Subcutaneous abdominal adipose tissue (tissue), 5 donors: ENCODE measurements around the gene TRIM77.
"Not testable (repeated sequence)": the region's sequence is repeated elsewhere in the genome, so short reads cannot be mapped to it uniquely, and the experiment has no call there.

Experiments used
- H3K27ac ChIP-seq: one replicate; pipeline ENCODE4 v1.7.0; 2013; ENCODE audit warnings: low read depth, mild to moderate bottlenecking, inconsistent platforms, low read length, moderate library complexity
- H3K27me3 ChIP-seq, 5 donors: one replicate each; pipeline ENCODE4 v1.7.0; 2013; ENCODE audit warnings: low read length in 5 of 5, inconsistent platforms in 1 of 5; ENCODE audit not compliant: control insufficient read depth in 5 of 5, insufficient read depth in 4 of 5
- H3K36me3 ChIP-seq, 5 donors: one replicate each; pipeline ENCODE4 v1.7.0; 2013; ENCODE audit warnings: low read length in 5 of 5; ENCODE audit not compliant: control insufficient read depth in 5 of 5, insufficient read depth in 5 of 5
- H3K4me1 ChIP-seq, 5 donors: one replicate each; pipeline ENCODE4 v1.7.0; 2013; ENCODE audit warnings: low read length in 5 of 5, mild to moderate bottlenecking in 3 of 5, moderate library complexity in 1 of 5; ENCODE audit not compliant: control insufficient read depth in 5 of 5, insufficient read depth in 5 of 5
- H3K4me3 ChIP-seq, 5 donors: one replicate each; pipeline ENCODE4 v1.7.0; 2013; ENCODE audit warnings: low read length in 5 of 5, low read depth in 1 of 5
- H3K9ac ChIP-seq, 5 donors: one replicate each; pipeline ENCODE4 v1.7.0; 2013; ENCODE audit warnings: low read length in 5 of 5, mild to moderate bottlenecking in 4 of 5, moderate library complexity in 3 of 5
- H3K9me3 ChIP-seq, 5 donors: one replicate each; pipeline ENCODE4 v1.7.0; 2013; ENCODE audit warnings: low read length in 5 of 5; ENCODE audit not compliant: control insufficient read depth in 5 of 5
- donor health status: healthy.
- donor health status: healthy.
- donor health status: healthy.
- donor health status: healthy.
- donor health status: healthy.

Gene TRIM77

GRCh38 chr11:89724866-89725498, 14.9 kb downstream of the TRIM77 start:
- H3K36me3 ChIP-seq, H3K4me1 ChIP-seq, H3K9ac ChIP-seq, H3K27me3 ChIP-seq, H3K9me3 ChIP-seq, H3K4me3 ChIP-seq, H3K27ac ChIP-seq: not testable (repeated sequence)

GRCh38 chr11:89730215-89730614, 20.1 kb downstream of the TRIM77 start:
- H3K9ac ChIP-seq, H3K27me3 ChIP-seq, H3K9me3 ChIP-seq, H3K27ac ChIP-seq, H3K36me3 ChIP-seq, H3K4me3 ChIP-seq, H3K4me1 ChIP-seq: not testable (repeated sequence)

- Histone ChIP-seq H3K36me3 (no peaks in the 10 kb centered on the region), H3K4me1 (no peaks in the 10 kb centered on the region), H3K27ac (no peak overlapping the region), H3K4me3 (no peak overlapping the region), H3K27me3 (no peaks in the 10 kb centered on the region), H3K9ac (no peak overlapping the region), H3K9me3 (no peaks in the 10 kb centered on the region)
These were observed 26.5 kb downstream of the TRIM77 start for GRCh38 chr11:89736566-89736965.

DNA sequence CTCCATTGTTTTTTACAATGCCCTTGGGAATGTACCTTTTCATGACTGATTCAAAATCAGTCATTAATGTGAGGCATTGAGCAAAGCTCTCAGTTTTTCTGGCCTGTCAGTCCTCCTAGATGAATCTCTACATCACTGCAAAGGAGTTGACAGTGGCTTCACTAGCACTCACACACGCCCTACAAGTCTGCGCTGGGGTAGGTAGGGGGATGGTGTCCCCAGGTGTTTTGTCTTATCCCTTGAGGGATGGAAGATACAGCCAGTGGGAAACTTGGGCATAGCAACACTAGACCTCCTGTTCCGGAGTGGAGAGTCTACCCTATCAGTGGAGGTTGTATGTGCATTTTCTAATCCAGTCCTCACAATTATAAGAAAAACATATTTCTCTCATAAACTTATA, 27.0 kb downstream of the TRIM77 start:
- H3K4me1 ChIP-seq = no peaks in the 10 kb centered on the region
- H3K36me3 ChIP-seq = no peaks in the 10 kb centered on the region
- no peak overlapping the region for H3K9ac ChIP-seq
- H3K27ac ChIP-seq = no peak overlapping the region
- H3K9me3 ChIP-seq = no peaks in the 10 kb centered on the region
- H3K4me3 ChIP-seq = no peak overlapping the region
- no peaks in the 10 kb centered on the region for H3K27me3 ChIP-seq

GRCh38 chr11:89741406-89741805, 31.3 kb downstream of the TRIM77 start:
- not testable (repeated sequence) for H3K36me3 ChIP-seq, H3K9me3 ChIP-seq, H3K9ac ChIP-seq, H3K27me3 ChIP-seq, H3K4me1 ChIP-seq, H3K27ac ChIP-seq, H3K4me3 ChIP-seq

DNA sequence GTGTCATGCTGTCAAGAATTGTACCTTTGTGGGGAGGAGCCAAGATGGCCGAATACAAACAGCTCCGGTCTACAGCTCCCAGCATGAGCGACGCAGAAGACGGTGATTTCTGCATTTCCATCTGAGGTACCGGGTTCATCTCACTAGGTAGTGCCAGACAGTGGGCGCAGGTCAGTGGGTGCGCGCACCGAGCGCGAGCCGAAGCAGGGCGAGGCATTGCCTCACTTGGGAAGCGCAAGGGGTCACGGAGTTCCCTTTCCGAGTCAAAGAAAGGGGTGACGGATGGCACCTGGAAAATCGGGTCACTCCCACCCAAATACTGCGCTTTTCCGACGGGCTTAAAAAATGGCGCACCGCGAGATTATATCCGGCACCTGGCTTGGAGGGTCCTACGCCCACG, 34.1 kb downstream of the TRIM77 start:
- H3K36me3 ChIP-seq = not testable (repeated sequence)

DNA sequence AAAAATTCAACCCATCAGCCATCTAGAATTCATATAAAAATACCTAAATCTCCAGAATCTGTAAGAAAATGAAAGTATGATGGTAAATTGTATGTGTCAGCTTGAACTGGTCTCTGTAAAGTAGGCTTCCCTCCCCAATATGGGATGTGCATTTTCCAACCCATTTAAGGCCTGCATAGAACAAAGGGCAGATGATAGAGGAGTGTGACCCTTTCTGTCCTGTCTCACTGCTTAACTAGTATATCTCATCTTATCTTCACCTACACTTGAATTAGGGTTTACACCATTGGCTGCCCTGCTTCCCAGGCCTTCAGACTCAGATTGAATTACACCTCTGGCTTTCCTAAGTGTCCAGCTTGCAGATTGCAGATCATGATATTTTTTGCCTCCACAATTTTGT, 40.7 kb downstream of the TRIM77 start:
- not testable (repeated sequence) for H3K9ac ChIP-seq, H3K27ac ChIP-seq, H3K4me3 ChIP-seq, H3K9me3 ChIP-seq, H3K27me3 ChIP-seq, H3K4me1 ChIP-seq, H3K36me3 ChIP-seq

More for the DNA sequence above, 34.1 kb downstream of the TRIM77 start:
- not testable (repeated sequence) for H3K27ac ChIP-seq, H3K9ac ChIP-seq, H3K4me3 ChIP-seq, H3K27me3 ChIP-seq, H3K4me1 ChIP-seq, H3K9me3 ChIP-seq
